H9 (cell line): Measurements from ENCODE around the gene PARP12. TPM values are rescaled to one million over a fixed set of nuclear protein-coding genes. Genes with fewer than 3 reads are reported as not detected.

Experiments
- DNase-seq: peaks from one replicate; pipeline ENCODE4 v3.0.0-alpha.2; 2017
- H2AFZ ChIP-seq: one replicate; pipeline ENCODE4 v1.6.1; 2013; ENCODE audit warnings: mild to moderate bottlenecking, low read length, control low read depth, moderate library complexity
- H2AK5ac ChIP-seq: 2 replicates; pipeline ENCODE4 v1.6.1; 2013; ENCODE audit warnings: low read length, control low read depth, mixed read lengths; ENCODE audit not compliant: insufficient read length
- H2BK120ac ChIP-seq: one replicate; pipeline ENCODE4 v1.6.1; 2013; ENCODE audit warnings: low read depth, mild to moderate bottlenecking, low read length, control low read depth, inconsistent platforms; ENCODE audit not compliant: poor library complexity, severe bottlenecking
- H2BK12ac ChIP-seq: 2 replicates; pipeline ENCODE4 v1.6.1; 2013; ENCODE audit warnings: low read length, control low read depth, mixed read lengths, low read depth; ENCODE audit not compliant: insufficient read length
- H2BK15ac ChIP-seq: 2 replicates; pipeline ENCODE4 v1.6.1; 2013; ENCODE audit warnings: low read depth, low read length, control low read depth
- H2BK20ac ChIP-seq: one replicate; pipeline ENCODE4 v1.6.1; 2013; ENCODE audit warnings: low read depth, mild to moderate bottlenecking, low read length, control low read depth, inconsistent platforms; ENCODE audit not compliant: poor library complexity, severe bottlenecking
- H2BK5ac ChIP-seq: 2 replicates; pipeline ENCODE4 v1.6.1; 2013; ENCODE audit warnings: low read length, control low read depth, mixed read lengths; ENCODE audit not compliant: insufficient read length
- H3K14ac ChIP-seq: 2 replicates; pipeline ENCODE4 v1.6.1; 2013; ENCODE audit warnings: low read length, control low read depth; ENCODE audit not compliant: insufficient read depth
- H3K18ac ChIP-seq: 2 replicates; pipeline ENCODE4 v1.6.1; 2013; ENCODE audit warnings: low read depth, mild to moderate bottlenecking, mixed read lengths, low read length, control low read depth; ENCODE audit not compliant: insufficient read length
- H3K23ac ChIP-seq: 2 replicates; pipeline ENCODE4 v1.6.1; 2013; ENCODE audit warnings: low read length, control low read depth, mixed read lengths, low read depth; ENCODE audit not compliant: insufficient read length
- H3K23me2 ChIP-seq: 2 replicates; pipeline ENCODE4 v1.6.1; 2013; ENCODE audit warnings: low read depth, mild to moderate bottlenecking, mixed read lengths, low read length, control low read depth; ENCODE audit not compliant: insufficient read length, poor library complexity, severe bottlenecking
- H3K27ac ChIP-seq: 2 replicates; pipeline ENCODE4 v1.5.1; 2013; ENCODE audit warnings: low read length, control low read depth, mixed read lengths, low read depth; ENCODE audit not compliant: insufficient read length
- H3K27me3 ChIP-seq: 2 replicates; pipeline ENCODE4 v1.6.1; 2013; ENCODE audit warnings: low read length, control low read depth, inconsistent platforms; ENCODE audit not compliant: insufficient read depth
- H3K4ac ChIP-seq: 2 replicates; pipeline ENCODE4 v1.6.1; 2013; ENCODE audit warnings: low read depth, mild to moderate bottlenecking, control low read depth, inconsistent platforms, low read length, moderate library complexity
- H3K4me1 ChIP-seq: 2 replicates; pipeline ENCODE4 v1.6.1; 2013; ENCODE audit warnings: low read length, control low read depth, inconsistent platforms; ENCODE audit not compliant: insufficient read depth
- H3K4me2 ChIP-seq: 2 replicates; pipeline ENCODE4 v1.6.1; 2013; ENCODE audit warnings: low read length, control low read depth, mixed read lengths; ENCODE audit not compliant: insufficient read length, insufficient read depth
- H3K56ac ChIP-seq: 2 replicates; pipeline ENCODE4 v1.6.1; 2013; ENCODE audit warnings: low read depth, mild to moderate bottlenecking, mixed read lengths, low read length, control low read depth; ENCODE audit not compliant: insufficient read length
- H3K79me1 ChIP-seq: 2 replicates; pipeline ENCODE4 v1.6.1; 2013; ENCODE audit warnings: low read depth, mild to moderate bottlenecking, moderate library complexity, low read length, control low read depth, inconsistent platforms; ENCODE audit not compliant: insufficient read depth, poor library complexity, severe bottlenecking
- H3K79me2 ChIP-seq: 2 replicates; pipeline ENCODE4 v1.6.1; 2013; ENCODE audit warnings: low read length, control low read depth, inconsistent platforms; ENCODE audit not compliant: insufficient read depth
- H3K9ac ChIP-seq: 2 replicates; pipeline ENCODE4 v1.6.1; 2013; ENCODE audit warnings: low read length, control low read depth, mixed read lengths; ENCODE audit not compliant: insufficient read length; ENCODE audit errors: extremely low read depth
- H3K9me3 ChIP-seq: one replicate; pipeline ENCODE4 v1.6.1; 2013; ENCODE audit warnings: low read depth, low read length, inconsistent platforms; ENCODE audit not compliant: control insufficient read depth
- H3T11ph ChIP-seq: one replicate; pipeline ENCODE4 v1.6.1; 2013; ENCODE audit warnings: mild to moderate bottlenecking, low read length, control low read depth, inconsistent platforms
- H4K20me1 ChIP-seq: one replicate; pipeline ENCODE4 v1.6.1; 2013; ENCODE audit not compliant: control insufficient read depth, insufficient read length, insufficient read depth
- H4K5ac ChIP-seq: 2 replicates; pipeline ENCODE4 v1.6.1; 2013; ENCODE audit warnings: low read depth, mild to moderate bottlenecking, mixed read lengths, low read length, control low read depth; ENCODE audit not compliant: insufficient read length
- H4K8ac ChIP-seq: replicated peaks from 2 replicates; pipeline ENCODE4 v1.6.1; 2013; ENCODE audit warnings: low read length, control low read depth, mixed read lengths, low read depth; ENCODE audit not compliant: insufficient read length
- H4K91ac ChIP-seq: 2 replicates; pipeline ENCODE4 v1.6.1; 2013; ENCODE audit warnings: low read depth, mild to moderate bottlenecking, moderate library complexity, mixed read lengths, low read length, control low read depth; ENCODE audit not compliant: insufficient read length
- H3K27ac Mint-ChIP-seq, 3 experiments: 2 replicates in 2 of 3; 3 replicates in 1 of 3; pipeline ENCODE4 v1.8.0; 2020 to 2021; ENCODE audit warnings: mixed read lengths in 3 of 3, mild to moderate bottlenecking in 1 of 3, moderate library complexity in 1 of 3
- H3K27me3 Mint-ChIP-seq: 2 replicates; pipeline ENCODE4 v1.8.0; 2021; ENCODE audit warnings: low read depth, mild to moderate bottlenecking, moderate library complexity, mixed read lengths
- H3K36me3 Mint-ChIP-seq, 3 experiments: 2 replicates in 2 of 3; 3 replicates in 1 of 3; pipeline ENCODE4 v1.8.0; 2020 to 2021; ENCODE audit warnings: low read depth in 3 of 3, mixed read lengths in 3 of 3; ENCODE audit not compliant: insufficient read depth in 1 of 3
- H3K4me1 Mint-ChIP-seq, 2 experiments: 2 replicates each; pipeline ENCODE4 v1.8.0; 2020; ENCODE audit warnings: mixed read lengths in 2 of 2
- H3K4me3 Mint-ChIP-seq, 2 experiments: 2 replicates in 1 of 2; 3 replicates in 1 of 2; pipeline ENCODE4 v1.8.0; 2020 to 2021; ENCODE audit warnings: mild to moderate bottlenecking in 2 of 2, mixed read lengths in 2 of 2, moderate library complexity in 1 of 2
- H3K9me3 Mint-ChIP-seq, 2 experiments: 2 replicates in 1 of 2; 3 replicates in 1 of 2; pipeline ENCODE4 v1.8.0; 2020; ENCODE audit warnings: mild to moderate bottlenecking in 2 of 2, mixed read lengths in 2 of 2, moderate library complexity in 1 of 2
- WGBS: extraction: QIAGEN DNeasy Blood & Tissue Kit; methylation state at CpG from one replicate; pipeline ENCODE4 v1.1.7; 2013; ENCODE audit warnings: missing lambda C conversion rate, low lambda C conversion rate, mixed read lengths; ENCODE audit not compliant: insufficient read length; ENCODE audit errors: extremely low coverage; 5-methylcytosine and 5-hydroxymethylcytosine counted together
- total RNA-seq: library from RNA; stranded (reverse); gene quantifications from 2 replicates; pipeline ENCODE4 v1.2.1, GENCODE V29; 2021
- TF ChIP-seq, protein P1 (sequence below): fragments of 200-600 bp; sonication (generic); conservative IDR thresholded peaks from 3 replicates; pipeline ENCODE4 v1.8.0; 2021; ENCODE audit warnings: antibody characterized with exemption, mild to moderate bottlenecking

PARP12 gene
- total RNA-seq, 1 experiment from 2014 or later: 11.8 TPM

DNA sequence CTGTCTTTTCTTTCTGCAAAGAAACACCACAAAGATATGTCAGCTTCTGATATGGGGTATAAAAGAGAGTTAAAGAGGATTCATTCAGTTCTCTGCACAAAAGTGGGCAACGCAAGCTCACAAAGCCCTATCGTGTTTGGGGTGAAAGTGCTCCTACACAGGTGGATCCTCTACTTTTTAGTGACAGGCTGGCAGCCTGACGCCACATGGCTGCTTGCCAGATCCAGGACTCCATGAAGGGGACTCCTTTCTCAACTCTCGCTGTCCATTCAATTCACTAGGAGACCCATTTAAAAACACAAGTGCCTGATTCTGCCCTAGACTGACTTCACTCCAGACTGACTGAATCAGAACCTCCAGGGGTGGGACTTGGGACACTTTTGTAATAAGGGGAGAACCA lies 8.0 kb downstream of the PARP12 start:
- H3K4ac ChIP-seq: no peak overlapping the region
- TF ChIP-seq, protein P1, sequence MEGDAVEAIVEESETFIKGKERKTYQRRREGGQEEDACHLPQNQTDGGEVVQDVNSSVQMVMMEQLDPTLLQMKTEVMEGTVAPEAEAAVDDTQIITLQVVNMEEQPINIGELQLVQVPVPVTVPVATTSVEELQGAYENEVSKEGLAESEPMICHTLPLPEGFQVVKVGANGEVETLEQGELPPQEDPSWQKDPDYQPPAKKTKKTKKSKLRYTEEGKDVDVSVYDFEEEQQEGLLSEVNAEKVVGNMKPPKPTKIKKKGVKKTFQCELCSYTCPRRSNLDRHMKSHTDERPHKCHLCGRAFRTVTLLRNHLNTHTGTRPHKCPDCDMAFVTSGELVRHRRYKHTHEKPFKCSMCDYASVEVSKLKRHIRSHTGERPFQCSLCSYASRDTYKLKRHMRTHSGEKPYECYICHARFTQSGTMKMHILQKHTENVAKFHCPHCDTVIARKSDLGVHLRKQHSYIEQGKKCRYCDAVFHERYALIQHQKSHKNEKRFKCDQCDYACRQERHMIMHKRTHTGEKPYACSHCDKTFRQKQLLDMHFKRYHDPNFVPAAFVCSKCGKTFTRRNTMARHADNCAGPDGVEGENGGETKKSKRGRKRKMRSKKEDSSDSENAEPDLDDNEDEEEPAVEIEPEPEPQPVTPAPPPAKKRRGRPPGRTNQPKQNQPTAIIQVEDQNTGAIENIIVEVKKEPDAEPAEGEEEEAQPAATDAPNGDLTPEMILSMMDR: no peak
- Mint-ChIP-seq H3K4me1 (peaks cover 3 to 5% of the 10 kb centered on the region in 2 experiments; a peak in 2 of 4 replicates), H3K27ac (no peak overlapping the region), H3K4me3 (no peak overlapping the region), H3K36me3 (peaks cover 0 to 2% (median 0%) of the 10 kb centered on the region in 3 experiments; a peak in 2 of 7 replicates), H3K27me3 (no peaks in the 10 kb centered on the region; the same call in none of the 2 replicates), H3K9me3 (no peaks in the 10 kb centered on the region; a peak in 1 of 5 replicates)
- H3K27me3 ChIP-seq: no peaks in the 10 kb centered on the region
- no peaks in the 10 kb centered on the region for H4K20me1 ChIP-seq
- H3K23me2 ChIP-seq: no peaks in the 10 kb centered on the region
- no peak overlapping the region for H3K56ac ChIP-seq
- no peak overlapping the region for H3T11ph ChIP-seq
- H4K5ac ChIP-seq: no peak overlapping the region
- no peak overlapping the region for H3K27ac ChIP-seq
- no CpG with 5 or more reads among the region's 4 CpGs for WGBS
- H2BK5ac ChIP-seq: no peak overlapping the region
- no peak overlapping the region for H2AFZ ChIP-seq
- H3K9me3 ChIP-seq: no peaks in the 10 kb centered on the region
- H3K23ac ChIP-seq: no peak overlapping the region
- no peak overlapping the region for H3K14ac ChIP-seq
- no peak overlapping the region for H2BK15ac ChIP-seq
- no peak for DNase-seq
- H4K8ac ChIP-seq: no peak overlapping the region
- H3K4me1 ChIP-seq: no peaks in the 10 kb centered on the region
- no peak overlapping the region for H2BK12ac ChIP-seq
- H2BK120ac ChIP-seq: no peak overlapping the region
- H4K91ac ChIP-seq: no peak overlapping the region
- no peak overlapping the region for H3K9ac ChIP-seq
- H3K4me2 ChIP-seq: no peak overlapping the region
- H2AK5ac ChIP-seq: no peak overlapping the region
- no peaks in the 10 kb centered on the region for H3K79me1 ChIP-seq
- no peak overlapping the region for H3K18ac ChIP-seq
- no peaks in the 10 kb centered on the region for H3K79me2 ChIP-seq
- H2BK20ac ChIP-seq: no peak overlapping the region
